Mesothelial cell of epicardium (in vitro differentiated cells): Measurements from ENCODE around the gene DRC3. TPM values are rescaled to one million over a fixed set of nuclear protein-coding genes. Genes with fewer than 3 reads are reported as not detected.

Source experiments
- DNase-seq, 2 experiments: peaks; one replicate each; pipeline ENCODE4 v3.0.0; 2021; ENCODE audit warnings: low spot score in 2 of 2; ENCODE audit not compliant: unreplicated experiment in 2 of 2
- H3K27ac Mint-ChIP-seq: 2 replicates; pipeline ENCODE4 v1.8.0; 2021; ENCODE audit warnings: mixed read lengths
- H3K27me3 Mint-ChIP-seq: 2 replicates; pipeline ENCODE4 v1.8.0; 2021; ENCODE audit warnings: low read depth, mixed read lengths
- H3K36me3 Mint-ChIP-seq: 2 replicates; pipeline ENCODE4 v1.8.0; 2021; ENCODE audit warnings: mixed read lengths
- H3K4me1 Mint-ChIP-seq: 2 replicates; pipeline ENCODE4 v1.8.0; 2021; ENCODE audit warnings: mixed read lengths
- H3K4me3 Mint-ChIP-seq: 2 replicates; pipeline ENCODE4 v1.8.0; 2021; ENCODE audit warnings: mild to moderate bottlenecking, moderate library complexity, mixed read lengths
- H3K9me3 Mint-ChIP-seq: 2 replicates; pipeline ENCODE4 v1.8.0; 2021; ENCODE audit warnings: mixed read lengths
- CTCF ChIP-seq: fragments of 200-600 bp; sonication (generic); IDR thresholded peaks from one replicate; pipeline ENCODE4 v1.5.0; 2021; ENCODE audit warnings: antibody characterized with exemption; ENCODE audit not compliant: unreplicated experiment
- total RNA-seq: library from RNA; stranded (reverse); gene quantifications from 3 replicates; pipeline ENCODE4 v1.2.1, GENCODE V29; 2021

The DRC3 gene
- total RNA-seq, 1 donor from 2014 or later: 3.2 TPM

GRCh38 chr17:17981330-17981729, 8.7 kb downstream of the DRC3 start:
- Mint-ChIP-seq H3K4me1 (peaks cover 5% of the 10 kb centered on the region), H3K9me3 (no peaks in the 10 kb centered on the region), H3K27ac (no peak overlapping the region), H3K36me3 (no peaks in the 10 kb centered on the region), H3K4me3 (no peak overlapping the region), H3K27me3 (no peaks in the 10 kb centered on the region)
- TF ChIP-seq CTCF: no peak
- no peak for DNase-seq

DNA sequence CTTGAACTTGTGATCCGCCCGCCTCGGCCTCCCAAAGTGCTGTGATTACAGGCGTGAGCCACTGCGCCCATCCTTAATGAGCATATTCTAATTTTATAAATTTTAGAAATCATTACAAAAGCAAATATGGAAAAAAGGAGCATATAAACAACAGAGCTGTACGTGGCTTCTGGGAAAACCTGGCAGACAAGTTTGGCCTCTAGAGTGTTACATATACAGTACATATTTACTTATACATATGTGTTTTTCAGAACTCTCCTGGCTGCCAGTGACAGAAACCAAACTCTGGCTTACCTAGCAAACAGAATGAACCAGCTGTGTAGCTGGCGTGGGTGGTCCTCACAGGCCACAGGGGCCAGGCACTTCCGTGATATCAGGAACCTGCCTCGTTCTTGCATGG, 10.1 kb downstream of the DRC3 start:
- Mint-ChIP-seq H3K4me3 (no peak overlapping the region), H3K9me3 (no peaks in the 10 kb centered on the region), H3K27me3 (no peaks in the 10 kb centered on the region), H3K27ac (no peak overlapping the region), H3K4me1 (no peaks in the 10 kb centered on the region), H3K36me3 (no peaks in the 10 kb centered on the region)
- DNase-seq: no peak
- TF ChIP-seq CTCF: no peak

- no peak overlapping the region for H3K4me3 Mint-ChIP-seq
- H3K27ac Mint-ChIP-seq: no peak overlapping the region
- H3K36me3 Mint-ChIP-seq: no peaks in the 10 kb centered on the region
- H3K27me3 Mint-ChIP-seq: no peaks in the 10 kb centered on the region
- no peak for DNase-seq
- TF ChIP-seq CTCF: no peak
- H3K9me3 Mint-ChIP-seq: no peaks in the 10 kb centered on the region
- H3K4me1 Mint-ChIP-seq: no peaks in the 10 kb centered on the region
Observed at GRCh38 chr17:17983376-17983775, 10.7 kb downstream of the DRC3 start.

DNA sequence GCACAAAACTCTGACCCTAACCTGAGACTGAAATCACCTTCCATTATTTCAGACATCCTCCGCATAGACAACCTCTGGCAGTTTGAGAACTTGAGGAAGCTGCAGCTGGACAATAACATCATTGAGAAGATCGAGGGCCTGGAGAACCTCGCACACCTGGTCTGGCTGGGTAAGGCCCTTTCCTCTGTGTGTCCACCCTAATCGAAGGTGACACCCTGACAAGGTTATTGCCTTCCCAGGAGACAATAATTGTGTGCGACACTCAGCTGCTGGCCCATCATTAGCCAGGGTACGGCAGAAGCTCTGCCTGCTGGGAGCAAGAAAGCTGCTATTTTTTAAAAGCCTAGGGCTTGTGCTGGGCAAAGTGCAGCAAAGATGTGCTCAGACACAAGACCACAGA, 11.1 kb downstream of the DRC3 start:
- H3K27me3 Mint-ChIP-seq: no peaks in the 10 kb centered on the region
- no peaks in the 10 kb centered on the region for H3K4me1 Mint-ChIP-seq
- no peaks in the 10 kb centered on the region for H3K9me3 Mint-ChIP-seq
- H3K36me3 Mint-ChIP-seq: no peaks in the 10 kb centered on the region
- no peak overlapping the region for H3K4me3 Mint-ChIP-seq
- no peak for DNase-seq
- no peak for TF ChIP-seq CTCF
- H3K27ac Mint-ChIP-seq: no peak overlapping the region

GRCh38 chr17:17985153-17985552, 12.5 kb downstream of the DRC3 start:
- Mint-ChIP-seq H3K4me3 (no peak overlapping the region), H3K9me3 (no peaks in the 10 kb centered on the region), H3K36me3 (no peaks in the 10 kb centered on the region), H3K27me3 (no peaks in the 10 kb centered on the region), H3K4me1 (no peaks in the 10 kb centered on the region), H3K27ac (no peak overlapping the region)
- TF ChIP-seq CTCF: no peak
- no peak for DNase-seq

- Mint-ChIP-seq H3K36me3 (no peaks in the 10 kb centered on the region), H3K4me1 (no peaks in the 10 kb centered on the region), H3K27me3 (no peaks in the 10 kb centered on the region), H3K4me3 (no peak overlapping the region), H3K9me3 (no peaks in the 10 kb centered on the region), H3K27ac (no peak overlapping the region)
- DNase-seq: no peak
- no peak for TF ChIP-seq CTCF
Observed at GRCh38 chr17:17985555-17985954, 12.9 kb downstream of the DRC3 start.
